GM18505 (cell line): ENCODE data around the gene RPL31.
A peak's percentile ranks its signal among the peaks of the same experiment; 100 is the strongest.

Experiments used
- ATAC-seq: cut with Tn5 transposase; IDR thresholded peaks from one replicate; pipeline ENCODE4 v1.9.1; 2021; ENCODE audit not compliant: unreplicated experiment
- POLR2A ChIP-seq: IDR thresholded peaks from 4 replicates; pipeline ENCODE4 v1.6.1; 2011; ENCODE audit warnings: borderline replicate concordance; ENCODE audit not compliant: insufficient read depth, insufficient read length; ENCODE audit errors: extremely low read depth

Gene RPL31

GRCh38 chr2:101011152-101011551 lies 9.1 kb downstream of the RPL31 start:
- no peak for ATAC-seq
- TF ChIP-seq POLR2A, result no peak

DNA sequence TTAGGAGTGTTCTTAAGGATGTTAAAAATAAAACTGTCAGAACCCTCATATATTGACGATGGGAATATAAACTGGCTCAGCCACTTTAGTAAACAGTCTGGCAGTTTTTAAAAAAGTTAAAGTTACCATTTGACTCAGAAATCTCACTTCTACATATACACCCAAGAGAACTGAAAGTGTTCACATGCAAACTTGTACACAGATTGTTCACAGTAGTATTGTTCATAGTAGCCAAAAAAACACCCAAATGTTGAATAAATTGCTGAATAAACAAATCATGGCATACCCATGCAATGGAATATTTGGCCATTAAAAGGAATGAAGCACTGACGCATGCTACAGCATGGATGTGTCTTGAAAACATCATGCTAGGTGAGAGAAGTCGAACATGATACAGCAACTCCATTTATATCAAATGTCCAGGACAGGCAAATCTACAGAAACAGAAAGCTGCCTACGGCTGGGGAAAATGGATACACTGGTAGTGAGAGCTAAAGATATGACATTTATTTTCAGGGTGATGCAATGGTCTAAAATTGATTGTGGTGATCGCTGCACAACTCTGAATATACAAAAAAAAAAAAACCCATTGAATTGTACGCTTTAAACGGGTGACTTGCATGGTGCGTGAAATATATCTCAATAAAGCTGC lies 10.1 kb downstream of the RPL31 start:
- ATAC-seq, result peak; percentile 85

DNA sequence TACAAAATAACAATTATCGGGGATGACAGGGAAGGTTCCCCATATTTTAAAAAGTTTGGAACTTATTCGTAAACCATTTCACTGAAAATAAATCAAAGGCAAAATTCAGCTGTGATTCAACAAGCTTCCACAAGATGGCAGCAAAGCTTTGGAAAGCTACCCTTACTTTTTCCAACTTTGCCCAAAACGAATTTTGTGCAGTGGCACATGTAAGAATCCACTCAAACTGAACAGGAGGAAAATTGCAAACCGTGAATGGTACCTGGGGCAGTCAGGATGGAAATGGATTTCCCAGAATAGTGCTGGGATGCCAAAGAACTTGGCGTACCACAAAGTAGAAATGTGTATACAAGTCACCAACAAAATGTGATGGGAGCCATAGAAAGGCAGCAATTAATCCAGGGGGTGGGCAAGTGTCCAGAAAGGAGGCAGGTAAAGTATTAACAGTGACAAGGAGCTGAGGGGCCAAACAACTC lies 10.7 kb downstream of the RPL31 start:
- TF ChIP-seq POLR2A, result no peak
- ATAC-seq, result no peak

More for the DNA sequence above, 10.1 kb downstream of the RPL31 start:
- TF ChIP-seq POLR2A, result no peak

DNA sequence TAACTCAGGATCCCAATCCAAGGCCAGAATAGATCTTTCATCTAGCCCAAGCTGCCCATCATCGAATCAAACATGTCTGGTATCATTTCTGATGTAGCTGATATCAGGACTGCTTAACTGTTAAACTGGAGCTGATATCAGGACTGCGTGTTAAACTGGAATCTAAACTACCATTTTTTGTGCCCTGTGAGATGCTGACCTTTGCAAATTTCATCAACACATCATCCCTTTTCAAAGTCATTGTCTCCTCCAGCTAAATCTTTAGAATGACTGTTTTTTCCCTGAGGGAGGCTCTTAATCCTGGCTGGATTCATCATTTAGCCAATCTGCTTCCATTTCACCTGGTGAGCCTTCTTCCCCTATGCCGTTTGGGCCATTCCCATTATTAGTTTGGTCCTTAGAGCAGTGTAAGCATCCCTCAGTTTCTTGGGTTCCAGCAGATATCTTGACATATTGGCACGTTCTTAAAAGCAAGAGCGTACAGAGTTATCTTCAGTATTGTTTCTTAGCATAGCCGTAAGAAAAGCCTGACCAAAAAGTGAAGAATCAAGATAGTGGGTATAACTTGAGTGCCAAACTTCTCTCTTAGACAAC lies 12.3 kb downstream of the RPL31 start:
- TF ChIP-seq POLR2A, result no peak
- ATAC-seq, result no peak

- TF ChIP-seq POLR2A, result no peak
- ATAC-seq, result no peak
Measured at GRCh38 chr2:101017371-101017770, 15.3 kb downstream of the RPL31 start.

DNA sequence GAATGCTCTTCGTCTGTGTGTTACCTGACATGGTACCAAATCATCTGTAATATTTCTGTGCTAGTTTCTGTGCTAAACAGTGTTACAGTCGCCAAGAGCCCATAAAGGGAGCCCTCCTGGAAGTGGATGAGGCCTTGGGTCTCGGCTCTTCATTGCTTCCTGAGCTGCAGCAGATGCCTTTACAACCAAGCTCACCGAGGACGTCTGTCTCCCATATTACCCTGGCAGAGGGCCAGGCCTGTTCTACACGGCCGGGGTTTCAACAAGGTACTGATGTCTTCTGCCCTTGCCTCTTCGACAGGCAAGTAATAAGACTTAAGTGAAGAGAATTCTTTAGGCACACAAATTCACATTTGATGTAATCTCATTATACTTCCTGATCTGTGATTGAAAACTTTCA lies 16.8 kb downstream of the RPL31 start:
- no peak for TF ChIP-seq POLR2A
- no peak for ATAC-seq

- ATAC-seq, result no peak
- TF ChIP-seq POLR2A, result no peak
Measured at GRCh38 chr2:101022221-101022620, 20.1 kb downstream of the RPL31 start.

DNA sequence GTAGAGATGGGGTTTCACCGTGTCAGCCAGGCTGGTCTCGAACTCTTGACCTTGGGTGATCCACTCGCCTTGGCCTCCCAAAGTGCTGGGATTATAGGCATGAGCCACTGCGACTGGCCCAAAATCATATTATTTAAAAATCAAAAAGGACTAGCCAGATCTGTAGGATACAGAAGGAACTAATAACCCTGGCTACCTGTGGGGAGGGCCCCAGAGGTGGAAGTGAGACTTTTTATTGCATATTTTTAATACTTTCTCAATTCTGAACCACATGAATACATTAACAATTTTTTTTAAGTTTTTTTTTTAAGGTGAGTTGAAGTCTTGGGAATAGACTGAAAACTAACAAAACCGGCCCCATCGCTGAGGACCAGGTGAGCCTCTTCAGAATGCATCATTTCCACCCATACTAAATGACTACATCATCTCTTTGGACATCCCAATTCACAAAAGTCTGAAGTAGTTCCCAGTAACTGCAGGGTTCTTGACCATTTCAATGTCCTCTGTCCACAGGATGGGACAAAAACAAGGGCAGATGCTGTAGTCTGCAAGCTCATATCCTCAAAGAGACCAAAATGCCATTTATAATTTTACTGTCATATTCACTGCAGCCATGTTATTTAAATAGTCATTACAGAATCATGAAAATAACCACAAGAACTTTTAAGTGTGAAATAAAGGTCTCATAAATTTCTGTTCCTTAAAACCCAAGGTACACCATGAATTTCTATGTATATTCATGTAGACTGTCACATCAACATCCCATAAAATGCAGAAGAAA lies 21.4 kb downstream of the RPL31 start:
- no peak for TF ChIP-seq POLR2A
- no peak for ATAC-seq

GRCh38 chr2:101025561-101025960 lies 23.5 kb downstream of the RPL31 start:
- TF ChIP-seq POLR2A, result no peak

DNA sequence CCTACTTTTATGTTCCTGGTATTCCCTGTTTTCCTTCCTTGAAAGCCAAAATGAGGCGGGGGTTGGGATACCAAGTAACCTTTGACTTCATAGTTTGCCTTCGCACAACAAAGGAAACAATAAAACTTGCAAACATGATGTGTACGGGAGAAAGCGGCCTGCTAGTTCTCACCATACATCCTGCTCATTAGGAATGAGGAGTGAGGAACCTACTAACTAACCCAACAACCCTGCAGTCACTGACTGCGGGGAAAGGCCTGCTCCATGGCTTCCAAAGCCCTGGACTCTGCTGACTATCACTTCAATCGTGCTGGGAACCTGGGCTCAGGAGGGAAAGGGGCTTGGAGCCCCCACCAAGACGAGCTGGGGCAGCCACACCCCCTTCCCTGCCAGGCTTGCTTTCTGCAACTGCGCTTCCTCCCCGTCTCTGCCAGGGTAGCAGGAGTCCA lies 24.2 kb downstream of the RPL31 start:
- no peak for ATAC-seq
- no peak for TF ChIP-seq POLR2A

More at GRCh38 chr2:101025561-101025960, 23.5 kb downstream of the RPL31 start:
- no peak for ATAC-seq

GRCh38 chr2:101026923-101027469 lies 24.9 kb downstream of the RPL31 start:
- ATAC-seq, result no peak
- no peak for TF ChIP-seq POLR2A

- no peak for TF ChIP-seq POLR2A
- ATAC-seq, result no peak
Measured at GRCh38 chr2:101027852-101028251, 25.8 kb downstream of the RPL31 start.

DNA sequence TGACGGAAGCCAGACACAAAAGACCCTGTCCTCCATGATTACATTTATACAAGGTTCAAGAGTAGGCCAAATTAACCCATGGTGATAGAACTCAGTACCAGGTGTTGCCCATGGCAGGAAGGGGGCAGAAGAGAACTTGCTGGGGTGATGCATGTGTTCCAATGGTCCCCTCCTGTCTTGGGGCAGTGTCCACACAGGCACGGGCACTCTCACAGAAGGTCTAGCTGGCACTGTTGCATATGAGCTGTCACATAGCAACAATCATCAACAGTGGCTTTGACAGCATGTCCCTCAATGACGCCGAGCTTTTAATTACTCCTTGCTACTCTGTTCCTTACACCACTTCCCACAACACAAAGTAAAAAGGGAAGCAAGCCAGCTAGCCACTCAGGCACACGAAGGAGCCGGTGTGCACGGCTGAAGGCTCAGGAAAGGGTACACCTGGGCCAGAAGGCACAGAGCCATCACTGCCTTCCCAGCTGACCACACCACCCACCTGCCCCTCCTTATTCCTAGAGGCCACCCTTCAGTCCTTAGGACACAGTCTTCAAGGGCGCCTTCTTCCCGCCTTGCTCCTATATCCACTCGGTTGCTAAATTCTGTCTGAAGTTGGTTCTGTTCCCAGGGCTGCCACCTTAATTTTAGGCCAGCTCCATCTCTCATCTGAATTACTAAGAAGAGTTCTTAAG lies 28.9 kb downstream of the RPL31 start:
- no peak for TF ChIP-seq POLR2A

GRCh38 chr2:101032084-101032776 lies 30.1 kb downstream of the RPL31 start:
- TF ChIP-seq POLR2A, result no peak
- no peak for ATAC-seq

More for the DNA sequence above, 28.9 kb downstream of the RPL31 start:
- ATAC-seq, result no peak
